NCI-H2029 (cell line): ENCODE results near the gene SSBP2.

ENCODE experiments used
- DNase-seq: peaks from one replicate; lab custom pipeline; 2025; lab: John Stamatoyannopoulos, UW

The SSBP2 gene

GRCh38 chr5:81590498-81591384 lies 160.2 kb downstream of the SSBP2 start:
- DNase-seq: peak; percentile 19

GRCh38 chr5:81579262-81579924 lies 171.5 kb downstream of the SSBP2 start:
- DNase-seq: peak; percentile 56

GRCh38 chr5:81577091-81577490 lies 173.8 kb downstream of the SSBP2 start:
- no peak for DNase-seq

GRCh38 chr5:81575924-81576323 lies 175.0 kb downstream of the SSBP2 start:
- no peak for DNase-seq

GRCh38 chr5:81572201-81572600 lies 178.7 kb downstream of the SSBP2 start:
- DNase-seq: no peak

GRCh38 chr5:81558188-81558587 lies 192.7 kb downstream of the SSBP2 start:
- DNase-seq: peak; percentile 17

GRCh38 chr5:81556809-81557208 lies 194.1 kb downstream of the SSBP2 start:
- no peak for DNase-seq

GRCh38 chr5:81555865-81556264 lies 195.0 kb downstream of the SSBP2 start:
- no peak for DNase-seq

GRCh38 chr5:81554647-81555046 lies 196.2 kb downstream of the SSBP2 start:
- peak; percentile 4 for DNase-seq

- DNase-seq: no peak
Observed at GRCh38 chr5:81553567-81554212, 197.2 kb downstream of the SSBP2 start.

- DNase-seq: no peak
Observed at GRCh38 chr5:81552852-81553566, 197.9 kb downstream of the SSBP2 start.

- no peak for DNase-seq
Observed at GRCh38 chr5:81549123-81549522, 201.8 kb downstream of the SSBP2 start.

GRCh38 chr5:81547001-81547400 lies 203.9 kb downstream of the SSBP2 start:
- DNase-seq: no peak

- no peak for DNase-seq
Observed at GRCh38 chr5:81545911-81546310, 205.0 kb downstream of the SSBP2 start.

- DNase-seq: no peak
Observed at GRCh38 chr5:81544351-81545018, 206.4 kb downstream of the SSBP2 start.

GRCh38 chr5:81542242-81542641 lies 208.7 kb downstream of the SSBP2 start:
- no peak for DNase-seq

GRCh38 chr5:81537905-81538547 lies 212.9 kb downstream of the SSBP2 start:
- no peak for DNase-seq

- no peak for DNase-seq
Observed at GRCh38 chr5:81534441-81534840, 216.5 kb downstream of the SSBP2 start.

- DNase-seq: no peak
Observed at GRCh38 chr5:81533629-81534405, 217.1 kb downstream of the SSBP2 start.

GRCh38 chr5:81530919-81531318 lies 220.0 kb downstream of the SSBP2 start:
- no peak for DNase-seq
